ENCODE measurements around the gene IL15.

IL15 gene

DNA sequence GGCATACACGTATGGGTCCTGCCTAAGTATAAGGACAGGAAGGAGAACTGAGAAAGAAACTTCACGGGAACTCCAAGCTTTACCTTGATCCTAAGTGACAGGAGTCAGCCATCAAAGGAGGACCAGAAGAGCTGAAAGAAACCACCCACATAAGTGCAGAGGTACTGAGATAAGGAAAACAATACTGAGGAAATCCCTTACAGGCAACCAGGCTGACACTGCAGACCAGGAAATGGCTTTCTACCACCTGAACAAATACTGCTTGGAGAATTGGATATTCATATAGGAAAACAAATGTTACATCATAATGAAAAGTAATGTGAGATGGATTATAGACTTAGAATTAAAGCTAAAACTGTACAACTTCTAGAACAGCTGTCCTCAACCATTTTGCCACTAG, 127.0 kb downstream of the IL15 start:
- Histone ChIP-seq H3K9ac (no peak overlapping the region), H3K36me3 (no peaks in the 10 kb centered on the region), H3K4me2 (no peak overlapping the region), H3K27me3 (no peaks in the 10 kb centered on the region), H4K20me1 (no peaks in the 10 kb centered on the region), H3K4me3 (no peak overlapping the region), H3K9me3 (replicated peaks in 1 of 11) (peaks cover 0 to 6% (median 0%) of the 10 kb centered on the region in 11 experiments; a peak in 1 of 22 replicates), H3K4me1 (peaks cover 0 to 7% (median 0%) of the 10 kb centered on the region in 10 experiments; a peak in 3 of 20 replicates), H3K27ac (no peak overlapping the region)
- TF ChIP-seq Cebpa-rat (IDR thresholded peaks at IDR 0.05), result no peak

- no peak overlapping the region for H3K4me3 ChIP-seq
- H3K27me3 ChIP-seq, result no peaks in the 10 kb centered on the region
- H3K9me3 ChIP-seq (replicated peaks in 1 of 11), result peaks cover 0 to 6% (median 0%) of the 10 kb centered on the region in 11 experiments; a peak in 1 of 22 replicates
- H3K9ac ChIP-seq, result no peak overlapping the region
- H3K27ac ChIP-seq, result no peak overlapping the region
- H3K4me2 ChIP-seq, result peak overlapping the region in 2 of 11 experiments; percentile 9 to 26; a peak in 3 of 22 replicates
- no peak for TF ChIP-seq Cebpa-rat (IDR thresholded peaks at IDR 0.05)
- peaks cover 0 to 8% (median 2%) of the 10 kb centered on the region in 10 experiments; a peak in 1 of 20 replicates for H3K4me1 ChIP-seq
- no peaks in the 10 kb centered on the region for H3K36me3 ChIP-seq
- no peaks in the 10 kb centered on the region for H4K20me1 ChIP-seq
These were observed 132.6 kb downstream of the IL15 start for GRCh38 chr4:141768954-141769353.

DNA sequence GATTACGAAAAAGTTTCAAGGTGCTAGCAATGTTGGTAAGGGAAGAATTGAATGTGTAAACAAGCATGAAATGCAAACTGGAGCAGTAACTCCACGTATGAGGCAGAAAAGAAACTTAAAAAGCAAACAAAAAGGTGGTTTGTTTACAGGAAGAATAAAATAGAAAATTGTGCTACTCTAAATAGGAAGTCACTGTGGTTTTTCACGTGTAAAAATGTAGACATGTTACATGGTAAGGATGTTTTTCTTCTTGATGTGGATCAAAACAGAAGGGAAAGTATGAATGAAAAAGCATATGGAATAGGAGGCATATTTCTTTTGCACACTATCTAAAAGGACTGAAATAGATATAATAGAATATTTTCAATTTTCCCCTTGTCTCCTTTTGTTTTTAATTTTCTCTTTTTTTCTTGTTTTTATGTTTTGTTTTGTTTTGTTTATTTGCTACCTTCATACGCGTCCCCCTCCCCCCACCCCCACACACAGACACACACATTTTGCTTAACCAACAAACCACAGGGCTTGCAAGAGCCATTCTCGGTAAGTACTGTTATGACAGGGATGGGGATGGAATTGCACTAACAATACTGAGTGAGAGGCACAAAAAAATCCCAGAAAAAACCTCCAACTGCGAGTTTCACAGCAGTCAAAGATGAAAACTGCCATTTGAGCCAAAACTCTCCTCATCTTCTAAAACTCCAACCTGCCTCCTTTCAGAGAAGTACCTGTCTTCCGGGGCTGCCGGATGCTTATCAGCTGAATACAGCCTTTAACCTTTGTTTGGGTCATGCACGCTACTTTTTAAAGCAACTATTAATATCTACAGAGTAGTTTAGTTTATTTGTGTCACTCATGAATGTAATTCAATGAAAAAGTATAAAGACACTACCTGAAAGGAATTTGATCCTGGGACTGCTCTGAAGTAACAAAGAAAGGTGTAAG, 135.8 kb downstream of the IL15 start:
- no peaks in the 10 kb centered on the region for H3K27me3 ChIP-seq
- H3K27ac ChIP-seq, result no peak overlapping the region

GRCh38 chr4:141772838-141773237, 136.5 kb downstream of the IL15 start:
- Histone ChIP-seq H3K9me3 (replicated peaks in 1 of 11) (no peaks in the 10 kb centered on the region), H3K4me1 (peaks cover 0 to 8% (median 2%) of the 10 kb centered on the region in 10 experiments; a peak in 1 of 20 replicates)

More for the DNA sequence above, 135.8 kb downstream of the IL15 start:
- TF ChIP-seq Cebpa-rat (IDR thresholded peaks at IDR 0.05), result no peak
- Histone ChIP-seq H4K20me1 (no peaks in the 10 kb centered on the region), H3K4me2 (peak overlapping the region in 2 of 11 experiments; percentile 3 to 16; a peak in 1 of 22 replicates), H3K9ac (no peak overlapping the region), H3K9me3 (replicated peaks in 1 of 11) (no peaks in the 10 kb centered on the region), H3K4me1 (peaks cover 0 to 8% (median 2%) of the 10 kb centered on the region in 10 experiments; a peak in 1 of 20 replicates), H3K36me3 (no peaks in the 10 kb centered on the region), H3K4me3 (no peak overlapping the region)

GRCh38 chr4:141782205-141782604, 145.8 kb downstream of the IL15 start:
- no peaks in the 10 kb centered on the region for H3K27me3 ChIP-seq
- no peaks in the 10 kb centered on the region for H3K4me1 ChIP-seq
- H3K36me3 ChIP-seq, result no peaks in the 10 kb centered on the region
- no peak overlapping the region for H3K4me2 ChIP-seq
- H3K9me3 ChIP-seq (replicated peaks in 1 of 11), result peaks cover 0 to 33% (median 11%) of the 10 kb centered on the region in 11 experiments; a peak in 13 of 22 replicates
- H3K4me3 ChIP-seq, result no peak overlapping the region
- H4K20me1 ChIP-seq, result no peaks in the 10 kb centered on the region
- H3K27ac ChIP-seq, result no peak overlapping the region
- no peak for TF ChIP-seq Cebpa-rat (IDR thresholded peaks at IDR 0.05)
- H3K9ac ChIP-seq, result no peak overlapping the region

More at GRCh38 chr4:141772838-141773237, 136.5 kb downstream of the IL15 start:
- Histone ChIP-seq H3K4me3 (no peak overlapping the region), H3K36me3 (no peaks in the 10 kb centered on the region), H3K4me2 (no peak overlapping the region), H3K27me3 (no peaks in the 10 kb centered on the region), H3K27ac (no peak overlapping the region), H3K9ac (no peak overlapping the region), H4K20me1 (no peaks in the 10 kb centered on the region)
- no peak for TF ChIP-seq Cebpa-rat (IDR thresholded peaks at IDR 0.05)

Data from BLaER1 treated with 17β-estradiol and CSF1 and Interleukin-3, amounts not matched to agents 10 nM and 100 nM (cell line).